Measurements from ENCODE around the gene FAM241A.

Gene FAM241A

DNA sequence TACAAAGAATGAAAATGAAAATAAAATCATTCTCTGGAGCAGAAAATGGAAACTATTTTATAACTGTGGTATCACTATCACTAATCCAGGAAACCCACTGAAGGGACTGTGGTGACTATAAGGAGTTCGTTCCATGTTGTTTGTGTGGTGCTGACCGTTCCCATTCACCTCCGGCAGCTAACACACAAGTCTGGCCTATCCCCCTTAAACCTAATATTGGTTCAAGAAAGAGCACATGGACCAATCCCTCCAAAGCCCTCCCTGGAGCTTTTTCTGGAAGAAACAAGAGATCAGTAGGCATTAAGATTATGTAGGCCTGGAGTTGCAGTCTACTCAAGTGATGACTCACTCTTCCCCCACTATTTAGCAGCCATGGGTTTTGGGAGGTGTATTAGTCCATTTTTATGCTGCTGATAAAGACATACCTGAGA, 25.9 kb upstream of the FAM241A start:
- H3K4me3 ChIP-seq (ENCODE audit: low read length), result no peak overlapping the region
- DNase-seq (ENCODE audit: low read depth), result no peak
- TF ChIP-seq, protein P1, sequence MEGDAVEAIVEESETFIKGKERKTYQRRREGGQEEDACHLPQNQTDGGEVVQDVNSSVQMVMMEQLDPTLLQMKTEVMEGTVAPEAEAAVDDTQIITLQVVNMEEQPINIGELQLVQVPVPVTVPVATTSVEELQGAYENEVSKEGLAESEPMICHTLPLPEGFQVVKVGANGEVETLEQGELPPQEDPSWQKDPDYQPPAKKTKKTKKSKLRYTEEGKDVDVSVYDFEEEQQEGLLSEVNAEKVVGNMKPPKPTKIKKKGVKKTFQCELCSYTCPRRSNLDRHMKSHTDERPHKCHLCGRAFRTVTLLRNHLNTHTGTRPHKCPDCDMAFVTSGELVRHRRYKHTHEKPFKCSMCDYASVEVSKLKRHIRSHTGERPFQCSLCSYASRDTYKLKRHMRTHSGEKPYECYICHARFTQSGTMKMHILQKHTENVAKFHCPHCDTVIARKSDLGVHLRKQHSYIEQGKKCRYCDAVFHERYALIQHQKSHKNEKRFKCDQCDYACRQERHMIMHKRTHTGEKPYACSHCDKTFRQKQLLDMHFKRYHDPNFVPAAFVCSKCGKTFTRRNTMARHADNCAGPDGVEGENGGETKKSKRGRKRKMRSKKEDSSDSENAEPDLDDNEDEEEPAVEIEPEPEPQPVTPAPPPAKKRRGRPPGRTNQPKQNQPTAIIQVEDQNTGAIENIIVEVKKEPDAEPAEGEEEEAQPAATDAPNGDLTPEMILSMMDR (conservative IDR thresholded peaks at IDR 0.05; ENCODE audit: low read length), result no peak

DNA sequence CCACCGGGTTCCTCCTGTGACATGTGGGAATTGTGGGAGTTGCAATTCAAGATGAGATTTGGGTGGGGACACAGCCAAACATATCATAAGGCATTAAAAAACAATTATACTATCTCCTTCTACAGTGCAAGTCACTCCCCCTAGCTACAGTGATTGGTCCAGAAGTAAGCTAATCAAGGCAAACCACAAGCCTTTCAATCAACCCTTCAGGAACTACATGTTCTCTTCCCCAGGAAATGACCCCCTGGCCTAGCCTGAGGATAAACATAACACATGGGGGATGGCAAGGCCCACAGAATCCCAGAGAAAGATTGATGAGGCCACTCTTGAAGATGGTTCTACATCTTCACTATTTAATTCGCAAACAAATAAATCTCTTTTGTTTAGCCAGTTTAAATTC, 25.2 kb upstream of the FAM241A start:
- DNase-seq (ENCODE audit: low read depth), result no peak
- no peak overlapping the region for H3K4me3 ChIP-seq (ENCODE audit: low read length)
- TF ChIP-seq, protein P1 (conservative IDR thresholded peaks at IDR 0.05; ENCODE audit: low read length), result no peak

DNA sequence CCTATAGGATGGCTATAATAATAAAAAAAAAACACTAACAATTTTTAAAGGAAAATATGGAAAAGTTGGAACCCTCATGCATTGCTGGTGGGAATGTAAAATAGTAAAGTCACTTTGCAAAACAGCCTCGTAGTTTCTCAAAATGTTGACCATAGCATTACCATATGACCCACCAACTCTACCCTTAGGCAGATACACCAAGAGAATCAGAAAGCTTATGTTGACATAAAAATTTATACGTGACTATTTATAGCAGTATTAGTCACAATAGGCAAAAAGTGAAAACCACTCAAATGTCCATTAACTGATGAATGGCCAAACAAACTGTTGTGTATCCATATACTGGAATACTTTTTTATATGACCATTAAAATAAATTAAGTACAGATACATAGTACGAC, 19.8 kb upstream of the FAM241A start:
- DNase-seq (ENCODE audit: low read depth), result no peak
- H3K4me3 ChIP-seq (ENCODE audit: low read length), result no peak overlapping the region
- TF ChIP-seq, protein P1 (conservative IDR thresholded peaks at IDR 0.05; ENCODE audit: low read length), result no peak

DNA sequence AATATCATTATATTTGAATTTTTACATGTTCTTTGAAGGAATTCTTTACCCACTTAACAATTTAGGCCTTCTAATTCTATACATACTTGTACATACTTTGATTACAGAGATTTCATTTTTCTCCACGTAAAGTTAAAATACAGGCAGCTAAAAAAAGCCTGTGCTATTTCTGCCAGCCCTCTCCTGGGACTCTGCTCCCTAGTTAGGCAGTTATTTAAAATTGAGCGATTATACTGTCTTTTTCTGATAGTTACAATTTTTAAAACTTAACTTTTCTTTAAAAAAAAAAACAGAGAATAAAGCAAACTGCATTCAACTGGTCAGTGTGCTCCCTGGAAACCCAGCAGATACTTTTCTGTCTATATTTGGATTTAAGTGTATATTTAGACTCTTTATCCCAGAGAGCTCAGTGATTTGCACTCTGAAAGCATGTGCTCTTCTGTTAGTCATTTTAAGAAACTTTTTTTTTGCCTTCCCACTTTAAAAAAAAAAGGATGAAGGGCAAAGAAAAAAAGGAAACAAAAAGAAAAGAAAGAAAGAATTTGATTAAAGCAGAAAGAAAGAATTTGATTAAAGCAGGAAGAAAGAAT, 18.1 kb upstream of the FAM241A start:
- H3K4me3 ChIP-seq (ENCODE audit: low read length), result no peak overlapping the region
- no peak for DNase-seq (ENCODE audit: low read depth)
- TF ChIP-seq, protein P1 (conservative IDR thresholded peaks at IDR 0.05; ENCODE audit: low read length), result no peak

DNA sequence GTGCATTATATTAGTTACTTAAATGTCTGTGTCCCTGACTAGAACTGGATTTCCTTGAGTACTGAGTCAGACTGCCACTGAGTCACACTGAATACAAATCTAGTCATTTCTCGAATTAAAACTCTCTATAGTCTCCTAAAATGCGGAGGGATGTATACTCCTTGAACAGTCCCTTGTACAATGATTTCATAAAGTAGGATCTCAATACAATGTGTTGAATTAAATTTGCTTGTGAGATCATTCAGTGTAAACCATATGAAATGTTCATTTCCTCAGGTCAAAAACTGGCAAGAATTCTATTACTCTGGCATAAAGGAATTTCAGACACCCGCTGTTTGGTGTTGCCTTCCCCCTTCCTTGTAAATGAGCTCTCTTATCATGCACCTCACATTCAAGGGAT, 17.5 kb upstream of the FAM241A start:
- H3K4me3 ChIP-seq (ENCODE audit: low read length), result no peak overlapping the region
- TF ChIP-seq, protein P1 (conservative IDR thresholded peaks at IDR 0.05; ENCODE audit: low read length), result no peak
- DNase-seq (ENCODE audit: low read depth), result peak; percentile 35

DNA sequence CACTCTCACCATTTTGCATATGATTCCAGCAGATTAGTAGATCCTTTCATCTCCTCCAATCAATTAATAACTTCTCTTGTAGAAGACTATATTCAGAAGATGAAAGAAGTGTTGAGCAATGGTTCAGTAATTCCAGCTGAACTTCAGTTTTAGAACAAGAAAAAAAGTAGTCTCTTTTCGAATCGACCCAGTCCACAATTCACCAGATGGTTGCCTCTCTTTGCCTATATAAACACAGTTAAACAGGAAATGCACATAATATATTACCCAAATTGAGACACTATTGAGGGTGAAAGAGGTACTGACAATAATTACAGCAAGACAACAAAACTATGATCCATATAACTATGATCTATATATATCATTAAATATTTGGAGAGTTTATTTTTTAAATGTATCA, 16.8 kb upstream of the FAM241A start:
- no peak overlapping the region for H3K4me3 ChIP-seq (ENCODE audit: low read length)
- DNase-seq (ENCODE audit: low read depth), result no peak
- TF ChIP-seq, protein P1 (conservative IDR thresholded peaks at IDR 0.05; ENCODE audit: low read length), result no peak

DNA sequence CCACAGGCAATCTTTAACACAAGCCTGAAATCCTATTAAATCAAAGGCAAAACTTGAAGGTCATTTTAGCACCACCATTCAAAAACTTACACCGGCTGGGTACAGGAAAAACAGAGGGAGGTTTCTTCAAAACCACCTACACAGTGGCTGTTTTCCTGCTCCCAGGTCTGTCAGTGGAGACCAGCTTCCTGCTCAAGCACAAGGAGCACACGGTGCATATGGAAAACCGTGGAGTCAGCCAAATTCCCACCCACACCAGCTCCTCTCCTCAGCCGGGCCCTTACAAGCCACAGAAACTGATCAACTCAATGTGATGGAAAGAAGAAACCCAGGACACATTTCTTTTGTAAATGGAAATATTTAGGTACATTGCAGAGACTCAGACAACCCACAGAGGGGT, 14.3 kb upstream of the FAM241A start:
- H3K4me3 ChIP-seq (ENCODE audit: low read length), result no peak overlapping the region
- peak; percentile 8 for DNase-seq (ENCODE audit: low read depth)
- TF ChIP-seq, protein P1 (conservative IDR thresholded peaks at IDR 0.05; ENCODE audit: low read length), result no peak
